SU-DHL-6 (cell line): ENCODE data around the gene SMPD3.
A peak's percentile ranks its signal among the peaks of the same experiment; 100 is the strongest.

Experiments used
- H2AFZ ChIP-seq: fragments of 200-600 bp; sonication (generic); 2 replicates; pipeline ENCODE4 v1.6.1; 2014; ENCODE audit warnings: low read depth, mild to moderate bottlenecking, moderate library complexity, mixed read lengths, antibody characterized with exemption, low read length; ENCODE audit not compliant: severe bottlenecking
- H3F3A ChIP-seq: fragments of 200-600 bp; shearing (Covaris generic); 2 replicates; pipeline ENCODE4 v1.6.0; 2016; ENCODE audit warnings: antibody characterized with exemption, mild to moderate bottlenecking; ENCODE audit not compliant: insufficient read depth
- H3K27ac ChIP-seq: fragments of 200-600 bp; sonication (generic); 2 replicates; pipeline ENCODE4 v1.5.1; 2016; ENCODE audit warnings: low read depth, mild to moderate bottlenecking, low read length, moderate library complexity, mixed read lengths
- H3K27me3 ChIP-seq: fragments of 200-600 bp; sonication (generic), shearing (Covaris generic); 2 replicates; pipeline ENCODE4 v1.6.0; 2014; ENCODE audit warnings: mild to moderate bottlenecking, low read length
- H3K36me3 ChIP-seq: fragments of 200-600 bp; sonication (generic); 2 replicates; pipeline ENCODE4 v1.6.1; 2014; ENCODE audit warnings: mild to moderate bottlenecking, low read length, mixed read lengths
- H3K4me2 ChIP-seq: fragments of 300-600, 200-600 bp; shearing (Covaris generic), sonication (generic); 2 replicates; pipeline ENCODE4 v1.6.0; 2014; ENCODE audit warnings: low read length, low read depth, mild to moderate bottlenecking; ENCODE audit not compliant: poor library complexity, severe bottlenecking
- H3K4me3 ChIP-seq: fragments of 200-600 bp; sonication (generic); 2 replicates; pipeline ENCODE4 v1.5.1; 2014; ENCODE audit warnings: antibody characterized with exemption, low read length, mild to moderate bottlenecking, mixed read lengths; ENCODE audit not compliant: insufficient read depth, poor library complexity, severe bottlenecking
- H3K79me2 ChIP-seq: fragments of 200-600 bp; sonication (generic); 2 replicates; pipeline ENCODE4 v1.6.1; 2014; ENCODE audit warnings: mild to moderate bottlenecking, low read length, moderate library complexity; ENCODE audit not compliant: insufficient read depth
- H3K9ac ChIP-seq: fragments of 200-600 bp; sonication (generic); 2 replicates; pipeline ENCODE4 v1.7.0; 2014; ENCODE audit warnings: mild to moderate bottlenecking, low read length
- H3K9me2 ChIP-seq: fragments of 200-600 bp; sonication (generic); replicated peaks from 2 replicates; pipeline ENCODE4 v1.6.1; 2014; ENCODE audit warnings: low read length; ENCODE audit not compliant: insufficient read depth
- H3K9me3 ChIP-seq: fragments of 200-600 bp; sonication (generic); 2 replicates; pipeline ENCODE4 v1.6.1; 2014; ENCODE audit warnings: low read length, mixed read lengths; ENCODE audit not compliant: insufficient read depth
- H4K20me1 ChIP-seq: fragments of 200-600 bp; sonication (generic); 2 replicates; pipeline ENCODE4 v1.6.1; 2014; ENCODE audit warnings: low read depth, mild to moderate bottlenecking, antibody characterized with exemption, low read length, moderate library complexity, mixed read lengths
- EZH2phosphoT487 ChIP-seq: fragments of 200-600 bp; sonication (generic), shearing (Covaris generic); conservative IDR thresholded peaks from 2 replicates; pipeline ENCODE4 v1.6.1; 2018; ENCODE audit warnings: mild to moderate bottlenecking, antibody characterized with exemption, low read length, moderate library complexity, mixed read lengths
- TF ChIP-seq, protein P1 (sequence below): fragments of 200-600 bp; sonication (generic); IDR thresholded peaks from one replicate; pipeline ENCODE4 v1.5.1; 2017; ENCODE audit warnings: antibody characterized with exemption, mild to moderate bottlenecking, low read length, moderate library complexity; ENCODE audit not compliant: insufficient read depth, poor library complexity, severe bottlenecking

The SMPD3 gene

DNA sequence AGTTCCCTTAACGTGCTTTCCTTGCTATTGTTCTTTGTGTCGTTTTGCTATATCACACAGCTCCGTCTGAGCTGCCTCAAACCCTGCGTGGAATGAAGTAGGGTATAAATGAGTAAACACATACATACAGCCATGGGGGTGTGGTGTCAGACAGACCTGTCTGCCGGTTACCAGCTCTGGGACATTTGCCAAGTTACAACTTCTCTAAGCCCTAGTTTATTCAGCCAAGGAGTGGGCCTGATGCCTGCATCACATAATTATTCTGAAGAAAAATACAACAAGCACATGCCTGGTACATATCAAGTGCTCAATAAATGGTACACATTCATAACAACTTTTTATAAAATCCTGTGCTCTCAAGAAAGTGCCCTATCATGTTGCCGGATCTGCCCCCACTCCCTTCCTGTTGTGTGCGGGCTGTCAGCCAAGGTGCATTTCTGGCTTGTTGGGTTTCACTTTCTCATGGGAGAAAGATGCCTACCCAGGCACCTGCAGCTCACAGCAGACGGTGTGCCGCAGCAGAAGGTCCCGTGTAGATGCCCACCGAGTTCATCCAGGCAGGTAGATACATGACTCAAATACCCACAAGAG lies 30.5 kb downstream of the SMPD3 start:
- Histone ChIP-seq H3K4me2 (peak overlapping the region; percentile 39), H3K36me3 (no peaks in the 10 kb centered on the region), H2AFZ (peak overlapping the region; percentile 78), H3K4me3 (no peak overlapping the region), H4K20me1 (no peaks in the 10 kb centered on the region), H3F3A (no peaks in the 10 kb centered on the region), H3K9me2 (no peaks in the 10 kb centered on the region), H3K9me3 (no peaks in the 10 kb centered on the region), H3K27ac (peak overlapping the region; percentile 51), H3K27me3 (no peaks in the 10 kb centered on the region), H3K9ac (0 out of 2 replicates have a peak overlapping the region, but pooled peaks have one; percentile 9), H3K79me2 (no peaks in the 10 kb centered on the region)
- TF ChIP-seq, protein P1, sequence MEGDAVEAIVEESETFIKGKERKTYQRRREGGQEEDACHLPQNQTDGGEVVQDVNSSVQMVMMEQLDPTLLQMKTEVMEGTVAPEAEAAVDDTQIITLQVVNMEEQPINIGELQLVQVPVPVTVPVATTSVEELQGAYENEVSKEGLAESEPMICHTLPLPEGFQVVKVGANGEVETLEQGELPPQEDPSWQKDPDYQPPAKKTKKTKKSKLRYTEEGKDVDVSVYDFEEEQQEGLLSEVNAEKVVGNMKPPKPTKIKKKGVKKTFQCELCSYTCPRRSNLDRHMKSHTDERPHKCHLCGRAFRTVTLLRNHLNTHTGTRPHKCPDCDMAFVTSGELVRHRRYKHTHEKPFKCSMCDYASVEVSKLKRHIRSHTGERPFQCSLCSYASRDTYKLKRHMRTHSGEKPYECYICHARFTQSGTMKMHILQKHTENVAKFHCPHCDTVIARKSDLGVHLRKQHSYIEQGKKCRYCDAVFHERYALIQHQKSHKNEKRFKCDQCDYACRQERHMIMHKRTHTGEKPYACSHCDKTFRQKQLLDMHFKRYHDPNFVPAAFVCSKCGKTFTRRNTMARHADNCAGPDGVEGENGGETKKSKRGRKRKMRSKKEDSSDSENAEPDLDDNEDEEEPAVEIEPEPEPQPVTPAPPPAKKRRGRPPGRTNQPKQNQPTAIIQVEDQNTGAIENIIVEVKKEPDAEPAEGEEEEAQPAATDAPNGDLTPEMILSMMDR: no peak
- TF ChIP-seq EZH2phosphoT487: no peak

DNA sequence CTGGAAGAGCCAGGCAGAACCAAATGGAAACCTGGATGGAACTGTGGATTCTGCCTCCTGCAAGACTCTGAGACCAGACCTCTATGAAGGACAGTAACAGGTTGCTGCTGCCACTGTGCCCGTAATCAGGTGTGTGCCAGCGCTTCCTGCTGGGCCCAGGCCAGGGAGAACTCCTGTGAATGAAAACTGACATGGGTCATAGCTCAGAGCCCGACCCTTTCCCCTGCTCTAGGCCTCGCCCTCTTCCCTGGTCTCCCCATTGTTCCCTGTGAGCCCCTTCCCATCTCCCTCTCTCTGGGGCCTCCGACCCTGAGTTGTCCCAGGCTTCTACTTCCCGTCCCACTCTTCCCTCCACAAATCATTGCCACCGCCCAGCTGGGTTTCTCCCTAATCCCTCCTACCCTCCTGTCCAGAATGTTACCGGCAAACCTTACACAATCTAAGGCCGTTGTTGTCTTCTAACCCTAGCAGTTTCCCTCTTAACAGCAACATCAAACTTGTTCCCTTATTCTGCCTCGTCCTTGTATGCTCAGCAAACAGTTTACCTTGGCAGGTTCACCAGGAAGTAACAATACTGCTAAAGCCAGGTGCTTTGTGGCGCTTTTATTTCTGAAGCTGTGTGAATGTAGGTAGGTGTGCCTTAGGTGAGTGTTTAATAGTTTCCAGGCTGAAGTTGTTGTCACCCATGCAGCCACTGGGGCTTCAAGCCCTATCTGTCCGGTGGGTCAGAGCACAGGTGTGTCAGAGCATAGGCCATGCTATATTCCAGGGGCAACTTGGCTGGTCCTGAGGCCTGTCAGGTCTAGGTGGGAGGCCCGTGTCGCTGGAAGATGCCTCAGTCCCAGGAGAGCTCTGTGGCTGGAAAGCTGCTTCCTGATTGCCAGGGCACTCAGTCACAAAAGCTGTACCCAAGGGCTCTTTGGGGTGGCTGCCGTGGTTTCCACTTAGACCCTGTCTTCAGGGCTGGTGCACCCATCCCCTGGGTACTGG lies 32.0 kb downstream of the SMPD3 start:
- no peak overlapping the region for H2AFZ ChIP-seq
- no peaks in the 10 kb centered on the region for H4K20me1 ChIP-seq
- no peaks in the 10 kb centered on the region for H3K9me2 ChIP-seq
- TF ChIP-seq, protein P1: no peak
- TF ChIP-seq EZH2phosphoT487: no peak
- H3F3A ChIP-seq: no peaks in the 10 kb centered on the region
- H3K36me3 ChIP-seq: no peaks in the 10 kb centered on the region
- H3K27ac ChIP-seq: no peak overlapping the region
- H3K9me3 ChIP-seq: no peaks in the 10 kb centered on the region
- H3K4me2 ChIP-seq: no peak overlapping the region
- H3K4me3 ChIP-seq: no peak overlapping the region
- no peaks in the 10 kb centered on the region for H3K27me3 ChIP-seq
- no peaks in the 10 kb centered on the region for H3K79me2 ChIP-seq
- H3K9ac ChIP-seq: no peak overlapping the region

DNA sequence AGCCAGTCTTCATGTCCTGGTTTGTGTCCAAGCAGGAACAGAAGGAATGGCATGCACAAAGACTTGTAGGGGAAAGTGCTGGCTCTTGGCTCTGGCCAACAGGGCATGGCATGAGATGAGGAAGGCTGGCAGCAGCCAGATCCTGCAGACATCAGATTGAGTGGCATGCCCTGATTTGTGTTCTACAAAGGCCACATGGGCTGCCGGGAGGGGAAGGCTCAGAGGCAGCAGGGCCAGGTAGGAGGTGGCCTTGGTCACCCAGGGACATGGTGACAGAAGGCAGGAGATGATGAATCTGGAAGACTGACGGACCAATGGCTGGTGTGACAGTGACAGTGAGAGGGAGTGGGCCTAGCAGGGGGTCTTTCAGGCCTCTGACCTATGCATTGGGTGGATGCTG lies 33.7 kb downstream of the SMPD3 start:
- Histone ChIP-seq H3K27ac (no peak overlapping the region), H3F3A (no peaks in the 10 kb centered on the region), H3K36me3 (no peaks in the 10 kb centered on the region), H3K9me2 (no peaks in the 10 kb centered on the region), H3K4me2 (no peak overlapping the region), H3K9me3 (no peaks in the 10 kb centered on the region), H3K9ac (no peak overlapping the region), H3K27me3 (no peaks in the 10 kb centered on the region), H3K4me3 (no peak overlapping the region), H3K79me2 (no peaks in the 10 kb centered on the region), H2AFZ (no peak overlapping the region), H4K20me1 (no peaks in the 10 kb centered on the region)
- TF ChIP-seq, protein P1: no peak
- no peak for TF ChIP-seq EZH2phosphoT487
